Glutamatergic neuron (in vitro differentiated cells): ENCODE measurements around the gene CHORDC1. TPM values are rescaled to one million over a fixed set of nuclear protein-coding genes. Genes with fewer than 3 reads are reported as not detected.

Source experiments
- DNase-seq: peaks from one replicate; pipeline ENCODE4 v3.0.0; 2022
- H3K27ac Mint-ChIP-seq: one replicate; pipeline ENCODE4 v1.8.0; 2020; ENCODE audit warnings: mild to moderate bottlenecking, mixed read lengths, inconsistent platforms; ENCODE audit not compliant: unreplicated experiment
- H3K27me3 Mint-ChIP-seq: one replicate; pipeline ENCODE4 v1.8.0; 2020; ENCODE audit warnings: mild to moderate bottlenecking, moderate library complexity, mixed read lengths, inconsistent platforms; ENCODE audit not compliant: unreplicated experiment
- H3K36me3 Mint-ChIP-seq: one replicate; pipeline ENCODE4 v1.8.0; 2020; ENCODE audit warnings: mild to moderate bottlenecking, mixed read lengths, inconsistent platforms; ENCODE audit not compliant: unreplicated experiment
- H3K4me1 Mint-ChIP-seq: one replicate; pipeline ENCODE4 v1.8.0; 2020; ENCODE audit warnings: mild to moderate bottlenecking, low read depth, mixed read lengths, inconsistent platforms; ENCODE audit not compliant: unreplicated experiment
- H3K4me3 Mint-ChIP-seq: one replicate; pipeline ENCODE4 v1.8.0; 2020; ENCODE audit warnings: mild to moderate bottlenecking, mixed read lengths, inconsistent platforms; ENCODE audit not compliant: unreplicated experiment
- H3K9me3 Mint-ChIP-seq: one replicate; pipeline ENCODE4 v1.8.0; 2020; ENCODE audit warnings: mild to moderate bottlenecking, moderate library complexity, mixed read lengths, inconsistent platforms; ENCODE audit not compliant: unreplicated experiment
- CTCF ChIP-seq: fragments of 200-600 bp; sonication (generic); IDR thresholded peaks from one replicate; pipeline ENCODE4 v1.5.0; 2021; ENCODE audit not compliant: partially characterized antibody, unreplicated experiment
- total RNA-seq: library from RNA; stranded (reverse); fragmentation: NEBNext Ultra II Directional; extraction: Animal tissue kit (Norgen Biotek cat#: 25700); gene quantifications from one replicate; pipeline ENCODE4 v1.2.1, GENCODE V29; 2021; ENCODE audit not compliant: unreplicated experiment

CHORDC1 gene
- total RNA-seq, 1 donor from 2014 or later, result 49.2 TPM

GRCh38 chr11:90234977-90235376 is 12.1 kb upstream of the CHORDC1 start:
- Mint-ChIP-seq H3K27me3 (no peaks in the 10 kb centered on the region), H3K4me1 (no peaks in the 10 kb centered on the region), H3K4me3 (no peak overlapping the region), H3K36me3 (no peaks in the 10 kb centered on the region), H3K27ac (no peak overlapping the region), H3K9me3 (no peaks in the 10 kb centered on the region)
- no peak for DNase-seq
- TF ChIP-seq CTCF, result no peak

GRCh38 chr11:90229791-90230190 is 6.9 kb upstream of the CHORDC1 start:
- Mint-ChIP-seq H3K4me3 (no peak overlapping the region), H3K27me3 (no peaks in the 10 kb centered on the region), H3K27ac (no peak overlapping the region), H3K4me1 (no peaks in the 10 kb centered on the region), H3K9me3 (peaks cover 1% of the 10 kb centered on the region), H3K36me3 (no peaks in the 10 kb centered on the region)
- no peak for DNase-seq
- no peak for TF ChIP-seq CTCF

- peaks cover 5% of the 10 kb centered on the region for H3K9me3 Mint-ChIP-seq
- no peak overlapping the region for H3K4me3 Mint-ChIP-seq
- no peaks in the 10 kb centered on the region for H3K4me1 Mint-ChIP-seq
- H3K27ac Mint-ChIP-seq, result no peak overlapping the region
- no peak for DNase-seq
- TF ChIP-seq CTCF, result no peak
- no peaks in the 10 kb centered on the region for H3K36me3 Mint-ChIP-seq
- H3K27me3 Mint-ChIP-seq, result peaks cover 5% of the 10 kb centered on the region
These were observed 5.2 kb upstream of the CHORDC1 start for GRCh38 chr11:90228056-90228455.

GRCh38 chr11:90223248-90223585 is 368 bp upstream of the CHORDC1 start:
- Mint-ChIP-seq H3K36me3 (no peaks in the 10 kb centered on the region), H3K4me1 (peaks cover 22% of the 10 kb centered on the region), H3K27me3 (peaks cover 10% of the 10 kb centered on the region), H3K4me3 (peak overlapping the region; percentile 97), H3K9me3 (peaks cover 7% of the 10 kb centered on the region), H3K27ac (peak overlapping the region; percentile 90)
- no peak for DNase-seq
- TF ChIP-seq CTCF, result no peak

GRCh38 chr11:90221803-90222458 is 918 bp downstream of the CHORDC1 start:
- no peak for DNase-seq
- Mint-ChIP-seq H3K36me3 (no peaks in the 10 kb centered on the region), H3K27ac (peak overlapping the region; percentile 95), H3K4me1 (peaks cover 24% of the 10 kb centered on the region), H3K27me3 (peaks cover 10% of the 10 kb centered on the region), H3K9me3 (peaks cover 7% of the 10 kb centered on the region), H3K4me3 (peak overlapping the region; percentile 88)
- TF ChIP-seq CTCF, result no peak
